Left lung (tissue), 10 donors: ENCODE results near the gene GATA5. TPM values are rescaled to one million over a fixed set of nuclear protein-coding genes. Genes with fewer than 3 reads are reported as not detected.

Source experiments
- ATAC-seq: fragments of 200-7000 bp; cut with Tn5 transposase; one replicate; pipeline ENCODE4 v1.9.1; 2020; ENCODE audit warnings: moderate library complexity
- DNase-seq, 4 donors: peaks; one replicate each; pipeline ENCODE4 v3.0.0-alpha.2; 2013 to 2020
- H3K27ac ChIP-seq, 2 donors: fragments of 200-600 bp; sonication (generic) in 1 of 2; one replicate each; pipeline versions ENCODE4 v1.5.0 to v1.8.0; 2020 to 2021
- H3K27me3 ChIP-seq, 2 donors: fragments of 200-600 bp; sonication (generic) in 1 of 2; one replicate each; pipeline versions ENCODE4 v1.5.0 to v1.8.0; 2020 to 2021
- H3K36me3 ChIP-seq, 2 donors: fragments of 200-600 bp; sonication (generic) in 1 of 2; one replicate each; pipeline versions ENCODE4 v1.5.0 to v1.8.0; 2020 to 2021
- H3K4me1 ChIP-seq, 2 donors: fragments of 200-600 bp; one replicate each; pipeline ENCODE4 v1.8.0; 2021
- H3K4me3 ChIP-seq, 2 donors: fragments of 200-600 bp; sonication (generic) in 1 of 2; one replicate each; pipeline versions ENCODE4 v1.5.0 to v1.8.0; 2020 to 2021; ENCODE audit warnings: mild to moderate bottlenecking in 1 of 2
- H3K9me3 ChIP-seq, 2 donors: fragments of 200-600 bp; sonication (generic) in 1 of 2; one replicate each; pipeline versions ENCODE4 v1.5.0 to v1.8.0; 2020 to 2021
- CTCF ChIP-seq, 2 donors: fragments of 200-600 bp; sonication (generic) in 1 of 2; IDR thresholded peaks; one replicate each; pipeline versions ENCODE4 v1.5.0 to v1.8.0; 2021; ENCODE audit warnings: antibody characterized with exemption in 2 of 2
- intact Hi-C, 2 donors: fragments of 100-400 bp; cut with DNase I; formaldehyde crosslinking; loops; one replicate each; pipeline versions ENCODE4 v1.11.2 to v1.14.2; 2022
- polyA plus RNA-seq, 6 donors: library from polyadenylated mRNA; unstranded; fragments of 120-200 nt; gene quantifications; one replicate each; pipeline ENCODE4 v1.2.1, GENCODE V29; 2013; ENCODE audit not compliant: insufficient read length in 6 of 6
- total RNA-seq, 2 donors: library from RNA; stranded (reverse); fragmentation: NEBNext Ultra II Directional; extraction: Animal tissue kit (Norgen Biotek cat#: 25700); gene quantifications; one replicate each; pipeline ENCODE4 v1.2.1, GENCODE V29; 2021
- donor health status: DM: no; HTN: yes; CAD: no.
- donor health status: DM: no; HTN: no; CAD: no.

The GATA5 gene
- total and polyA plus RNA-seq, 8 donors: 0.84 to 45.8 (median 30.9) TPM

- DNase-seq (no peak), ATAC-seq (no peak)
- Histone ChIP-seq H3K9me3 (no peaks in the 10 kb centered on the region), H3K27ac (no peak overlapping the region), H3K4me3 (no peak overlapping the region), H3K27me3 (peaks cover 0 to 11% of the 10 kb centered on the region in 2 donors), H3K4me1 (peaks cover 0 to 17% of the 10 kb centered on the region in 2 donors), H3K36me3 (no peaks in the 10 kb centered on the region)
- intact Hi-C loops: no loop called here
- TF ChIP-seq CTCF (IDR thresholded peaks at IDR 0.05): no peak
Observed at GRCh38 chr20:62506087-62506486, 30.3 kb upstream of the GATA5 start.

GRCh38 chr20:62505337-62506045, 29.7 kb upstream of the GATA5 start:
- intact Hi-C loops: no loop called here
- Histone ChIP-seq H3K27me3 (peaks cover 0 to 7% of the 10 kb centered on the region in 2 donors), H3K4me3 (no peak overlapping the region), H3K27ac (no peak overlapping the region), H3K36me3 (no peaks in the 10 kb centered on the region), H3K4me1 (peaks cover 0 to 19% of the 10 kb centered on the region in 2 donors), H3K9me3 (no peaks in the 10 kb centered on the region)
- ATAC-seq: no peak
- no peak for TF ChIP-seq CTCF (IDR thresholded peaks at IDR 0.05)
- no peak for DNase-seq

- ATAC-seq: no peak
- no peaks in the 10 kb centered on the region for H3K36me3 ChIP-seq
- H3K4me1 ChIP-seq: peaks cover 0 to 27% of the 10 kb centered on the region in 2 donors
- no peak overlapping the region for H3K4me3 ChIP-seq
- H3K9me3 ChIP-seq: no peaks in the 10 kb centered on the region
- peaks cover 0 to 7% of the 10 kb centered on the region in 2 donors for H3K27me3 ChIP-seq
- no peak for TF ChIP-seq CTCF (IDR thresholded peaks at IDR 0.05)
- intact Hi-C loops: loop anchor here in 1 of 2 donors (5.0 kb wide), 1 partner anchor 113 kb away; no protein-coding TSS in a partner anchor
- H3K27ac ChIP-seq: no peak overlapping the region
- DNase-seq: no peak
Observed at GRCh38 chr20:62504323-62504722, 28.5 kb upstream of the GATA5 start.

- Histone ChIP-seq H3K27ac (no peak overlapping the region), H3K4me1 (peaks cover 0 to 27% of the 10 kb centered on the region in 2 donors), H3K36me3 (no peaks in the 10 kb centered on the region), H3K9me3 (no peaks in the 10 kb centered on the region), H3K27me3 (peaks cover 0 to 7% of the 10 kb centered on the region in 2 donors), H3K4me3 (no peak overlapping the region)
- intact Hi-C loops: loop anchor here in 1 of 2 donors (5.0 kb wide), 1 partner anchor 114 kb away; no protein-coding TSS in a partner anchor
- ATAC-seq: no peak
- TF ChIP-seq CTCF (IDR thresholded peaks at IDR 0.05): no peak
- DNase-seq: no peak
Observed at GRCh38 chr20:62503401-62504178, 27.8 kb upstream of the GATA5 start.
